Dendritic cell treated with granulocyte-macrophage colony-stimulating factor and Interleukin-4, amounts not matched to agents 40 ng/mL and 50 ng/mL, for 4 days (primary cell): ENCODE results near the gene INPP4A.

Source experiments
- H3K27ac Mint-ChIP-seq: one replicate; pipeline ENCODE4 v1.8.0; 2022; ENCODE audit warnings: mild to moderate bottlenecking, mixed read lengths
- H3K27me3 Mint-ChIP-seq: one replicate; pipeline ENCODE4 v1.8.0; 2022; ENCODE audit warnings: mild to moderate bottlenecking, mixed read lengths
- H3K36me3 Mint-ChIP-seq: one replicate; pipeline ENCODE4 v1.8.0; 2022; ENCODE audit warnings: low read depth, mixed read lengths
- H3K4me1 Mint-ChIP-seq: one replicate; pipeline ENCODE4 v1.8.0; 2022; ENCODE audit warnings: low read depth, mixed read lengths
- H3K4me3 Mint-ChIP-seq: one replicate; pipeline ENCODE4 v1.8.0; 2022; ENCODE audit warnings: mild to moderate bottlenecking, moderate library complexity, mixed read lengths
- H3K9me3 Mint-ChIP-seq: one replicate; pipeline ENCODE4 v1.8.0; 2022; ENCODE audit warnings: mixed read lengths
- intact Hi-C: fragments of 100-400 bp; cut with micrococcal nuclease; formaldehyde crosslinking; loops from one replicate; pipeline ENCODE4 v1.15.0; 2022

INPP4A gene

GRCh38 chr2:98517636-98518035 is 73.0 kb downstream of the INPP4A start:
- Mint-ChIP-seq H3K4me3 (no peak overlapping the region), H3K27me3 (no peaks in the 10 kb centered on the region)

GRCh38 chr2:98518101-98518500 is 73.4 kb downstream of the INPP4A start:
- Mint-ChIP-seq H3K36me3 (peaks cover 42% of the 10 kb centered on the region), H3K27ac (no peak overlapping the region), H3K4me3 (no peak overlapping the region), H3K9me3 (no peaks in the 10 kb centered on the region), H3K27me3 (no peaks in the 10 kb centered on the region), H3K4me1 (peaks cover 55% of the 10 kb centered on the region)
- intact Hi-C loops = loop anchor here (1.0 kb wide), 1 partner anchor 105 kb away; no protein-coding TSS in a partner anchor

More at GRCh38 chr2:98517636-98518035, 73.0 kb downstream of the INPP4A start:
- intact Hi-C loops = loop anchor here (1.0 kb wide), 1 partner anchor 104 kb away; no protein-coding TSS in a partner anchor
- Mint-ChIP-seq H3K36me3 (peaks cover 42% of the 10 kb centered on the region), H3K4me1 (peaks cover 55% of the 10 kb centered on the region), H3K27ac (no peak overlapping the region), H3K9me3 (no peaks in the 10 kb centered on the region)

- Mint-ChIP-seq H3K36me3 (peaks cover 45% of the 10 kb centered on the region), H3K4me3 (no peak overlapping the region), H3K27ac (no peak overlapping the region), H3K27me3 (no peaks in the 10 kb centered on the region), H3K4me1 (peaks cover 45% of the 10 kb centered on the region), H3K9me3 (no peaks in the 10 kb centered on the region)
- intact Hi-C loops = no loop called here
Measured at GRCh38 chr2:98519156-98519555, 74.5 kb downstream of the INPP4A start.

- Mint-ChIP-seq H3K4me1 (peaks cover 40% of the 10 kb centered on the region), H3K9me3 (no peaks in the 10 kb centered on the region), H3K27ac (no peak overlapping the region), H3K27me3 (no peaks in the 10 kb centered on the region), H3K4me3 (no peak overlapping the region), H3K36me3 (peaks cover 52% of the 10 kb centered on the region)
- intact Hi-C loops = no loop called here
Measured at GRCh38 chr2:98519851-98520250, 75.2 kb downstream of the INPP4A start.

- H3K4me1 Mint-ChIP-seq = peaks cover 30% of the 10 kb centered on the region
- peak overlapping the region; percentile 55 for H3K27ac Mint-ChIP-seq
Measured at GRCh38 chr2:98520806-98521205, 76.1 kb downstream of the INPP4A start.

GRCh38 chr2:98521266-98521665 is 76.6 kb downstream of the INPP4A start:
- H3K27ac Mint-ChIP-seq = peak overlapping the region; percentile 55

More at GRCh38 chr2:98520806-98521205, 76.1 kb downstream of the INPP4A start:
- Mint-ChIP-seq H3K27me3 (no peaks in the 10 kb centered on the region), H3K36me3 (peaks cover 61% of the 10 kb centered on the region), H3K4me3 (no peak overlapping the region), H3K9me3 (no peaks in the 10 kb centered on the region)
- intact Hi-C loops = no loop called here

GRCh38 chr2:98522854-98523253 is 78.2 kb downstream of the INPP4A start:
- peak overlapping the region; percentile 48 for H3K27ac Mint-ChIP-seq
- no peak overlapping the region for H3K4me3 Mint-ChIP-seq
- H3K9me3 Mint-ChIP-seq = no peaks in the 10 kb centered on the region
- peaks cover 12% of the 10 kb centered on the region for H3K4me1 Mint-ChIP-seq
- peaks cover 55% of the 10 kb centered on the region for H3K36me3 Mint-ChIP-seq
- intact Hi-C loops = no loop called here
- H3K27me3 Mint-ChIP-seq = no peaks in the 10 kb centered on the region

More at GRCh38 chr2:98521266-98521665, 76.6 kb downstream of the INPP4A start:
- no peak overlapping the region for H3K4me3 Mint-ChIP-seq
- H3K27me3 Mint-ChIP-seq = no peaks in the 10 kb centered on the region
- H3K36me3 Mint-ChIP-seq = peaks cover 61% of the 10 kb centered on the region
- H3K9me3 Mint-ChIP-seq = no peaks in the 10 kb centered on the region
- H3K4me1 Mint-ChIP-seq = peaks cover 25% of the 10 kb centered on the region
- intact Hi-C loops = no loop called here

GRCh38 chr2:98524168-98524567 is 79.5 kb downstream of the INPP4A start:
- Mint-ChIP-seq H3K27me3 (no peaks in the 10 kb centered on the region), H3K36me3 (peaks cover 57% of the 10 kb centered on the region), H3K4me3 (no peak overlapping the region), H3K9me3 (no peaks in the 10 kb centered on the region), H3K27ac (no peak overlapping the region), H3K4me1 (peaks cover 12% of the 10 kb centered on the region)
- intact Hi-C loops = no loop called here

GRCh38 chr2:98528349-98528748 is 83.7 kb downstream of the INPP4A start:
- H3K9me3 Mint-ChIP-seq = no peaks in the 10 kb centered on the region
- H3K27ac Mint-ChIP-seq = no peak overlapping the region
- no peaks in the 10 kb centered on the region for H3K4me1 Mint-ChIP-seq
- no peak overlapping the region for H3K4me3 Mint-ChIP-seq
- intact Hi-C loops = no loop called here
- no peaks in the 10 kb centered on the region for H3K27me3 Mint-ChIP-seq
- H3K36me3 Mint-ChIP-seq = peaks cover 40% of the 10 kb centered on the region

GRCh38 chr2:98530114-98530513 is 85.5 kb downstream of the INPP4A start:
- intact Hi-C loops = no loop called here
- H3K27ac Mint-ChIP-seq = no peak overlapping the region
- no peaks in the 10 kb centered on the region for H3K9me3 Mint-ChIP-seq
- H3K27me3 Mint-ChIP-seq = no peaks in the 10 kb centered on the region
- peaks cover 46% of the 10 kb centered on the region for H3K36me3 Mint-ChIP-seq
- no peak overlapping the region for H3K4me3 Mint-ChIP-seq
- H3K4me1 Mint-ChIP-seq = no peaks in the 10 kb centered on the region

GRCh38 chr2:98532756-98533155 is 88.1 kb downstream of the INPP4A start:
- H3K27ac Mint-ChIP-seq = no peak overlapping the region
- no peaks in the 10 kb centered on the region for H3K4me1 Mint-ChIP-seq
- no peak overlapping the region for H3K4me3 Mint-ChIP-seq
- no peaks in the 10 kb centered on the region for H3K9me3 Mint-ChIP-seq
- peaks cover 64% of the 10 kb centered on the region for H3K36me3 Mint-ChIP-seq
- no peaks in the 10 kb centered on the region for H3K27me3 Mint-ChIP-seq
- intact Hi-C loops = no loop called here

GRCh38 chr2:98533547-98533946 is 88.9 kb downstream of the INPP4A start:
- H3K27ac Mint-ChIP-seq = no peak overlapping the region
- H3K4me1 Mint-ChIP-seq = peaks cover 6% of the 10 kb centered on the region
- peaks cover 64% of the 10 kb centered on the region for H3K36me3 Mint-ChIP-seq
- H3K4me3 Mint-ChIP-seq = no peak overlapping the region
- H3K9me3 Mint-ChIP-seq = no peaks in the 10 kb centered on the region
- intact Hi-C loops = no loop called here
- H3K27me3 Mint-ChIP-seq = no peaks in the 10 kb centered on the region

- intact Hi-C loops = no loop called here
- H3K27ac Mint-ChIP-seq = no peak overlapping the region
- peaks cover 10% of the 10 kb centered on the region for H3K4me1 Mint-ChIP-seq
- H3K9me3 Mint-ChIP-seq = no peaks in the 10 kb centered on the region
- H3K36me3 Mint-ChIP-seq = peaks cover 76% of the 10 kb centered on the region
- no peak overlapping the region for H3K4me3 Mint-ChIP-seq
- H3K27me3 Mint-ChIP-seq = no peaks in the 10 kb centered on the region
Measured at GRCh38 chr2:98534761-98535160, 90.1 kb downstream of the INPP4A start.

GRCh38 chr2:98535971-98536677 is 91.5 kb downstream of the INPP4A start:
- H3K36me3 Mint-ChIP-seq = peaks cover 83% of the 10 kb centered on the region
- intact Hi-C loops = no loop called here
- H3K27ac Mint-ChIP-seq = no peak overlapping the region
- peaks cover 10% of the 10 kb centered on the region for H3K4me1 Mint-ChIP-seq
- no peaks in the 10 kb centered on the region for H3K27me3 Mint-ChIP-seq
- H3K4me3 Mint-ChIP-seq = no peak overlapping the region
- H3K9me3 Mint-ChIP-seq = no peaks in the 10 kb centered on the region
